Activated T-helper 1 cell treated with anti-CD3 and anti-CD28 coated beads, Interleukin-12 subunit alpha, Interleukin-12 subunit beta, Interleukin-2, Interleukin-4 antibody, amounts not matched to agents 30 ng/mL and 10 ng/mL and 1 ng/mL, durations not matched to agents 14 hours and 24 hours and 36 hours (primary cell): ENCODE data around the gene STRN3. TPM values are rescaled to one million over a fixed set of nuclear protein-coding genes. Genes with fewer than 3 reads are reported as not detected.
"Not testable (repeated sequence)": the region's sequence is repeated elsewhere in the genome, so short reads cannot be mapped to it uniquely, and the experiment has no call there.

Source experiments
- DNase-seq: peaks from one replicate; pipeline ENCODE4 v3.0.0; 2021; ENCODE audit warnings: low spot score
- H3K27ac Mint-ChIP-seq: one replicate; pipeline ENCODE4 v1.8.0; 2021; ENCODE audit warnings: mild to moderate bottlenecking, mixed read lengths
- H3K27me3 Mint-ChIP-seq: one replicate; pipeline ENCODE4 v1.8.0; 2022; ENCODE audit warnings: mild to moderate bottlenecking, moderate library complexity, mixed read lengths; ENCODE audit not compliant: insufficient read depth
- H3K36me3 Mint-ChIP-seq: one replicate; pipeline ENCODE4 v1.8.0; 2021; ENCODE audit warnings: low read depth, mixed read lengths
- H3K4me1 Mint-ChIP-seq: one replicate; pipeline ENCODE4 v1.8.0; 2021; ENCODE audit warnings: low read depth, mixed read lengths
- H3K4me3 Mint-ChIP-seq: one replicate; pipeline ENCODE4 v1.8.0; 2021; ENCODE audit warnings: mild to moderate bottlenecking, moderate library complexity, mixed read lengths
- H3K9me3 Mint-ChIP-seq: one replicate; pipeline ENCODE4 v1.8.0; 2021; ENCODE audit warnings: mixed read lengths
- intact Hi-C: fragments of 100-400 bp; cut with micrococcal nuclease; formaldehyde crosslinking; loops from one replicate; pipeline ENCODE4 v1.15.1; 2024
- total RNA-seq: library from RNA; stranded (reverse); gene quantifications from 2 replicates; pipeline ENCODE4 v1.2.3, GENCODE V29; 2022

The STRN3 gene
- total RNA-seq, 1 donor from 2014 or later = 25.9 TPM

DNA sequence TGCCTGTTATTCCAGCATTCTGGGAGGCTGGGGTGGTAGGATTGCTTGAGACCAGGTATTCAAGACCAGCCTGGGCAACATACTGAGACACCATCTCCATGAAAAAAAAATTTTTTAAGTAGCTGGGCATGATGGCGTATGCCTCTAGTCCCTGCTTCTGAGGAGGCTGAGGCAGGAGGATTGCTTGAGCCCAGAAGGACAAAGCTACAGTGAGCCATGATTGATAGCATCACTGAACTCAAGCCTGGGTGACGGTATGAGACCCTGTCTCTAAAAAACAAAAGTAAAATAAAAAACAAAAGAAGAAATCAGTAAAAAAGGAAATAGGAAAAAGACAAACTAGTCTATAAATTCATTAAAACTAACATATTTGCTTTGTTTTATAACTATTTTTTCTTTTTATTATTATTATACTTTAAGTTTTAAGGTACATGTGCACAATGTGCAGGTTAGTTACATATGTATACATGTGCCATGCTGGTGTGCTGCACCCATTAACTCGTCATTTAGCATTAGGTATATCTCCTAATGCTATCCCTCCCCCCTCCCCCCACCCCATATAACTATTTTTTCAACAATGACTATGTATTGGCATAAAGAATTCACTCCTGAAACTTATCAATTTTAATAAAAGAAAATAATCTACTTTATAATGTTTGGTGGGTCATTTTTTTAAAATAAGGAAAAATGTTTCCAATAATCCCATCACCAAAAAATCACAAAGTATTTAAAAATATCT lies 16.2 kb downstream of the STRN3 start:
- no peak for DNase-seq
- Mint-ChIP-seq H3K27ac (no peak overlapping the region), H3K4me3 (no peak overlapping the region), H3K27me3 (no peaks in the 10 kb centered on the region), H3K4me1 (peaks cover 5% of the 10 kb centered on the region), H3K9me3 (no peaks in the 10 kb centered on the region), H3K36me3 (peaks cover 5% of the 10 kb centered on the region)
- intact Hi-C loops = no loop called here

DNA sequence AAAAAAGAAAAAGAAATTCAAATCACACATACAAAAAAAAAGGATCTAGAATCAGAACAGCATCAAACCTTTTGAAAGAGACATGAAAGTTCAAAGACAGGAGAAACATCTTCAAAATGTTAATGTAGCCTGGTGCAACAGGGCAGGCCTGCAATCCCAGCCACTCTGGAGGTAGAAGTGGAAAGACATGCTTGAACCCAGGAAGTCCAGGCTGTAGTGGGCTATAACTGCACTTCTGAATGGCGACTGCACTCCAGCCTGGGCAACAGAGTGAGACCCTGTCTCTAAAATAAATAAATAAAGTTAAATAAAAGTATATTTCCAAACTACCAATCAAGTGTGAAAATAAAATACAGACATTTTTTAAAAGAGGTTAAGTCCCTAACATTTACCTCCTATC lies 19.5 kb downstream of the STRN3 start:
- no peaks in the 10 kb centered on the region for H3K27me3 Mint-ChIP-seq
- intact Hi-C loops = no loop called here
- no peak overlapping the region for H3K4me3 Mint-ChIP-seq
- DNase-seq = no peak
- H3K27ac Mint-ChIP-seq = no peak overlapping the region
- no peaks in the 10 kb centered on the region for H3K9me3 Mint-ChIP-seq
- peaks cover 6% of the 10 kb centered on the region for H3K4me1 Mint-ChIP-seq
- H3K36me3 Mint-ChIP-seq = peaks cover 5% of the 10 kb centered on the region

DNA sequence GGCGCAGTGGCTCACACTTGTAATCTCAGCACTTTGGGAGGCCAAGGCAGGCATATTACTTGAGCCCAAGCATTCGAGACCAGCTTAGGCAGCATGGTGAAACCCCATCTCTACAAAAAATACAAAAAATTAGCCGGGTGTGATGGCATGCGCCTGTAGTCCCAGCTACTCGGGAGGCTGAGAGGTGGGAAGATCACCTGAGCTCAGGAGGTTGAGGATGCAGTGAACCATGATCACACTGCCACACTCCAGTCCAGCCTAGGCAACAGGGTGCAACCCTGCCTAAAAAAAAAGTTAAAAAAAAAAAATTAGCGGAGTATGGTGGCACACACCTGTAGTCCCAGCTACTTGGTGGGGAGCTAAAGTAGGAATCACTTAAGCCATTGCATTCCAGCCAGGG lies 22.2 kb downstream of the STRN3 start:
- DNase-seq, H3K4me3 Mint-ChIP-seq, intact Hi-C loops, H3K4me1 Mint-ChIP-seq, H3K27me3 Mint-ChIP-seq, H3K27ac Mint-ChIP-seq: not testable (repeated sequence)
- H3K9me3 Mint-ChIP-seq = peaks cover 14% of the 10 kb centered on the region
- H3K36me3 Mint-ChIP-seq = peaks cover 21% of the 10 kb centered on the region

DNA sequence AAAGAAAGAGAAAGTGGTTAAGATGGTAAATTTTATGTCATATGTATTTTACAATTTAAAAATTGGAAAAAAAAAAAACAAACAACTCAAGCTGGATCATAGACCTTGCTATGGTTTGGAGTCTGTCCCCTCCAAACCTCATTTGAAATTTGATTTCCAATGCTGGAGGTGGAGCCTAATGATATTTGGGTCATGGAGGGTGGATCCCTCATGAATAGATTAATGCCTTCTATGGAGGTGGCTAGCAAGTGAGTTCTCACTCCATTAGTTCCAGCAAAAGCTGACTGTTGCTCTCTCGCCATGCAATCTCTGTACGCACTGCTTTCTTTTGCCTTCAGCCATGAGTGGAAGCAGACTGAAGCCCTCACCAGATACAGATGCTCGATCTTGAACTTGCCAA lies 22.9 kb downstream of the STRN3 start:
- peaks cover 25% of the 10 kb centered on the region for H3K36me3 Mint-ChIP-seq
- intact Hi-C loops = no loop called here
- H3K27me3 Mint-ChIP-seq = no peaks in the 10 kb centered on the region
- no peak overlapping the region for H3K27ac Mint-ChIP-seq
- H3K9me3 Mint-ChIP-seq = peaks cover 19% of the 10 kb centered on the region
- DNase-seq = no peak
- peaks cover 6% of the 10 kb centered on the region for H3K4me1 Mint-ChIP-seq
- H3K4me3 Mint-ChIP-seq = no peak overlapping the region

DNA sequence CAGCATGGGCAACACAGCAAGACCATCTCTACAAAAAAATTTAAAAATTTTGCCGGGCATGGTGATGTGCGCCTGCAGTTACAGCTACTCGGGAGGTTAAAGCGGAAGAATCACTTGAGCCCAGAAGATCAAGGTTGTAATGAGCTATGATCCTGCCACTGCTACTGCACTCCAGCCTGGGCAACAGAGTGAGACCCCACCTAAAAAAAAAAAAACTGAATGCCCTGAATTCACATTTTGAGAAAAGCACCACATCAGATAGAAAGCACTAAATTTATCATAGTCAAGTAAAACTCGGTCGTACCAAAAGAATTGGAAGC lies 24.9 kb downstream of the STRN3 start:
- H3K36me3 Mint-ChIP-seq = peaks cover 36% of the 10 kb centered on the region
- H3K27ac Mint-ChIP-seq = no peak overlapping the region
- no peak overlapping the region for H3K4me3 Mint-ChIP-seq

DNA sequence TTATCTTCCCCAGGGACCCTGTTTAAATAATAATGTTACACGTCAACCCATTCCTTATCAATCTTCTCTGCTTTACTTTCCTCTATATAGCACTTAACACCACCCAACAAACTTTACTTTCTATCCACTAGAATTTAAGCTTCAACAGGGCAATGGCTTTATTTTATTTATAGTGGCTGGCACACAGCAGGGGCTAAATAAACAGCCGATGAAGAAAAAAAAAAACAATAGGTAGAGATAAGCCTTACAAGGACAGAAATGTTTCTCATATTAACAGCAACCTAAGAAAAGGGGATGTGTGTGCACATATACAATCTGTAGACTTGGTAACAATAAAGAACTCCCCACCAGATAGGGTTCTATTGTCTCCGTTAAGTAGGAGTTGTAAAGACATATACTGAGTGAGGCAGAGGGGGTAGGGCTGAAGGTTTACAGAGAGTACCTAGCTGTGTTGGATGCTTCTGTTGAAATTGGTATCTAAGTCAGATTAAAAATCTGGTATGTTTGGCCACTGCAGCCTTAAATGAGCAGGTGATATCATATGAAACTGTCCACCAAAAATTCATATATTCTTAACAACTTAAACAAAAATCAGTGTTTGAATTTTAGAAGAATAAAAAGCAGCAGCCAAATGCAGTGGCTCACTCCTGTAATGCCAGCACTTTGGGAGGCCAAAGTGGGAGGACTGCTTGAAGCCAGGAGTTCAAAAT lies 25.4 kb downstream of the STRN3 start:
- Mint-ChIP-seq H3K4me1 (peaks cover 17% of the 10 kb centered on the region), H3K9me3 (peaks cover 30% of the 10 kb centered on the region), H3K36me3 (peaks cover 36% of the 10 kb centered on the region), H3K27ac (no peak overlapping the region), H3K27me3 (no peaks in the 10 kb centered on the region), H3K4me3 (no peak overlapping the region)
- intact Hi-C loops = no loop called here
- no peak for DNase-seq

More for the DNA sequence above, 24.9 kb downstream of the STRN3 start:
- Mint-ChIP-seq H3K4me1 (peaks cover 12% of the 10 kb centered on the region), H3K9me3 (peaks cover 30% of the 10 kb centered on the region), H3K27me3 (no peaks in the 10 kb centered on the region)
- DNase-seq = no peak
- intact Hi-C loops = no loop called here

DNA sequence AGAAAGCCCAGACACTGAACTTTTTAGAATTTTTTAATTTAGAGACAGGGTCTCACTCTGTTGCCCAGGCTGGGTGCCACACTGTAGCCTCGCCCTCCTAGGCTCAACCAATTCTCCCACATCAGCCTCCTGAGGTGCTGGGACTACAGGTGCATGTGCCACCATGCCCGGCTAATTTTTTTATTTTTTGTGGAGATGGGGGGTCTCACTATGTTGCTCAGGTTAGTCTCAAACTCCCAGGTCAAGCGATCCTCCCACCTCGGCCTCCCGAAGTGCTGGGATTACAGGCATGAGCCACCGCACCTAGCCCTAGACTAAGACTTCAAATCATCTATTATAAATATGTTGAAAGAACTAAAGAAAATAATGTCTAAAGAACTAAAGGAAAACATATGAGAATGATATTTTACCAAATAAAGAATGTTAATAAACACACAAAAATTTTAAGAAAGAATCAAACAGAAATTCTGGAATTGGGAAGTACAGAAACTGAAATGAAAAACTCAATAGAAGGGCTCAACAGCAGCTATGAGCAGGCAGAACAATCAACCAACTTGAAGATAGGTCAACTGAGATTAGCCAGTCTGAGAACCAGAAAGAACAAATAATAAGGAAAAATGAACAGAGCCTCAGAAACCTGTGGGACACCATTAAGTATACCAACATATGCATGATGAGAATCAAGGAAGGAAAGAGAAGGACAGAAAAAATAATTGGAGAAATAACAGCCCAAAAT lies 27.0 kb downstream of the STRN3 start:
- intact Hi-C loops = no loop called here
- Mint-ChIP-seq H3K27ac (no peak overlapping the region), H3K4me3 (no peak overlapping the region), H3K27me3 (no peaks in the 10 kb centered on the region), H3K36me3 (peaks cover 36% of the 10 kb centered on the region), H3K4me1 (peaks cover 29% of the 10 kb centered on the region), H3K9me3 (peaks cover 30% of the 10 kb centered on the region)
- no peak for DNase-seq

DNA sequence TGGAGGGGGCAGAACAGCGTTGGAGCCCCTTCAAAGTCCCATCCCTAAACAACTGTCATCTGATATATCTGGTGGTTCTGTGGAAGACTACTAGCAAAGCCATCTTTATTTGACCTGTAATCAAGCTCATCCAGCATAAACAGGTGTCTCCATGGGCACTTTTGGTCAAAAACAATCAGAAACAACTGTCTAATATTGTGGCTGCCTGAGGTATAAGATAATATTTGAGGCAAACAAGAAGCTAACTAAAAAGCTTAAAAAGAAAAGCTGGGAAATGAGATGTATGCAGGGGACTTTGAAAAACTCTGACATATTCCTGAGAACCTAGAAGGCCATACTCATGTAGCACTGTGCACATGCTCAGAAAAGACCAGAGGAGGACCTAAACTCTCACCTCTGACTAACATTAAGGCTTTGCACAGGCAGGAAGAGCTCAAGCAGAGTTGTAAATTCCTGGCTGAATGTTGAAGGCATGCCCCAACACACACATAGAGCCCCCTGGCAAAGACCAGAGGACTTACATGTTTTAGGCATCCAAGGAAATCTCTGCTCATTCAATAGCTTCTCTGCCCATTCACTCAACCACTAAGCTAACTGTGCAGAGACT lies 28.0 kb downstream of the STRN3 start:
- Mint-ChIP-seq H3K27me3 (no peaks in the 10 kb centered on the region), H3K9me3 (peaks cover 30% of the 10 kb centered on the region), H3K27ac (no peak overlapping the region), H3K4me1 (peaks cover 29% of the 10 kb centered on the region), H3K4me3 (no peak overlapping the region), H3K36me3 (peaks cover 34% of the 10 kb centered on the region)
- DNase-seq = no peak
- intact Hi-C loops = no loop called here

DNA sequence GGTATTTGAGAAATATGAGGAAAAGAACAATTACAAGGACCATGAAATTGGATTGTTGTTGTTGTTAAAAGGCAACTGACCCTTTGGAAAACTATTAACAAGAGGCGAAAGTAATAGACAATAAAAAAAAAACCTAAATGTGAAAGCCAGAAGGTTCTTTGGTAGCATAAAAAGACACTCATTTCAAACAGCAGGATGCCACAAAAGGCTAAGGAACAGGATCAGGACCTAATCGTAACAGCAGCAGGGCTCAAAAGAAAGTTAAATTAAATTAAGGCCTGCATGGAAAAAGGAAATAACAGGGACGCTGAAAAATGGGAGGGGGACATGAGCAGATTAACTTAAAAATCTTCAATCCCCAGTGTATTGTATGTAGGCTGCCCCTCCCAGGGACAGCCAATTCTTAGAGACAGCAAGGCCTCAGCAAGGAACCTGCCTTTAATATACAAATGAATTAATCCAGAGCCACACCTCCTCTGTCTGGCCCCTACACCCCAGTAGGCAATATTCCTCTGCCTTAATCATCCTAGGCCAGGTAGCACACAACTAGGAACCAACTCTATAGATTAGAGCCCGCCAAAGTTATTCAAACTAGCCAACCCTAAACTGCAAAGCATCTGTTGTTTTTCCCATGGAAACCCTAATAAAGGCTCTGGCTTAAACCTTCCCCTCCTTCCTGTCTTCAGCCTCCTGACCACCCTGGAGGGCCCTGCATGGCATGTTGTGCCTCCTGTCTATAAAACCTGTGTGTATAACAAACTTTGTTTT lies 29.1 kb downstream of the STRN3 start:
- Mint-ChIP-seq H3K36me3 (peaks cover 34% of the 10 kb centered on the region), H3K27me3 (no peaks in the 10 kb centered on the region), H3K27ac (no peak overlapping the region), H3K4me3 (no peak overlapping the region), H3K9me3 (peaks cover 30% of the 10 kb centered on the region), H3K4me1 (peaks cover 23% of the 10 kb centered on the region)
- DNase-seq = no peak
- intact Hi-C loops = no loop called here

DNA sequence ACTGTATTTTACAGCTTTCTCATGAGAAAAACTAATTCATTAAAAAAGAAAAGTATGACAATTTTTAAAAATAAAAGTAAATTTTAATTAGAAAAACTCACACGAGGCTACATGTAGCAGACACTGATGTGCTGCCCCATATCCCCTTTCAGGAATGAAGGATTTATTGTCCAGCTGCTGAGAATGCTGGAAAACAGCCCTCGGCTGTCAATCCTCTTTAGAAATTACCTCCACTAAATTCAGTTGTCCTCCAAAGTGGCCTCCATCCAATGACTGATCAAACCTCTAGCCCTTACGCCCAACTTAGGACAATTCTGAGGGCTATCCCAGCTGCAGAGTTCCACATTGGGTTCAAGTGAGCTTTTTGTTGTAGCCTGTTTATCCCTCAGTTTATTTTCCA lies 30.5 kb downstream of the STRN3 start:
- no peaks in the 10 kb centered on the region for H3K27me3 Mint-ChIP-seq
- H3K4me3 Mint-ChIP-seq = no peak overlapping the region
- H3K27ac Mint-ChIP-seq = no peak overlapping the region
- peaks cover 29% of the 10 kb centered on the region for H3K4me1 Mint-ChIP-seq
- intact Hi-C loops = loop anchor here (1.0 kb wide), 1 partner anchor 31 kb away; the partner anchor contains the start of gene STRN3
- H3K9me3 Mint-ChIP-seq = peaks cover 29% of the 10 kb centered on the region
- H3K36me3 Mint-ChIP-seq = peaks cover 28% of the 10 kb centered on the region
- DNase-seq = no peak

DNA sequence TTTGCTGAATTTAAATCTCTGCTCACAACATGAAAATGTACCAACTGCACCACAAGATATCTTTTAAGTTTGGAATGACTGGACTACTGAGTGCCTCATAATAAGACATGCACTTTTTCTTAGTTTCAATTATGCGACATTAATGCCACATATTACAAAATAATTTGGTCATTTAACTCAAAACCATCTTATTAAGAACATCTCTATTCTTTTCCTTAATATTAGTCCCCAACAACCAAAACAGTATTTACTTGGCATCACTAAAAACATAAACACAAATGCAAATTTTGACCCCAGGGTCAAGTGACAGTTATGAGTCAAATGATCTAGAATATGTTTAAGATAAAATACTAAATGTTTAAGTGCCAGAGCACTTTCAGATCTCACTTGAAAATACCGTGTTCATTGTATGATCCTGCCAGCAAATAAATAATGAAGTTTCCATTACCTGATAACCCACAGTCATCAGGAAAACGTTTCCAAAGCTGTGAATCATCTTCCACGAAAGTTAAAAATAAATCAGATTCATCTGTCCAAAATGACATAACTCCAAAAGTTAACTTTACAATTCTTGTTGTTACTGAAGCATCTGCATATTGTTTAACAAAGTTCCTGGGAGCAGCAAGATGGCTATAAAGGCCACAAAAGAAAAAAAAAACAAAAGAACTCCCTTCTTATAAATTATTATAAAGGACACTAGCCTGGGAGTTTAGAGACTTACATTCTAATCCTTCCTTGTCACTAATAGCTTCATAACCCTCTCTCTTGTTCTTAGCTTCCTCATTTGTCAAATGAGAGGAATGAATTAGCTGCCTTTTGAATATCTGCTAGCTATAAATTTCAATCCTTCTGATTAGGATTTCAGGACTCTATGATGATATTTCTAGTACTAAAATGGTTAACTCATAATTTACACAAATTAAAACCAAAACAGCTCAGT lies 31.2 kb downstream of the STRN3 start:
- H3K36me3 Mint-ChIP-seq = peaks cover 23% of the 10 kb centered on the region
- H3K4me1 Mint-ChIP-seq = peaks cover 29% of the 10 kb centered on the region
- no peak for DNase-seq
- H3K4me3 Mint-ChIP-seq = no peak overlapping the region
- no peaks in the 10 kb centered on the region for H3K27me3 Mint-ChIP-seq
- peak overlapping the region; percentile 74 for H3K27ac Mint-ChIP-seq
- H3K9me3 Mint-ChIP-seq = peaks cover 24% of the 10 kb centered on the region
- intact Hi-C loops = loop anchor here (1.0 kb wide), 1 partner anchor 31 kb away; the partner anchor contains the start of gene STRN3
